Calu3 (cell line): ENCODE data around the gene CTAGE8. TPM values are rescaled to one million over a fixed set of nuclear protein-coding genes. Genes with fewer than 3 reads are reported as not detected.
"Not testable (repeated sequence)": the region's sequence is repeated elsewhere in the genome, so short reads cannot be mapped to it uniquely, and the experiment has no call there.

ENCODE experiments used
- Bru-seq: library from RNA; stranded (reverse); fragments of 400-500 nt; gene quantifications from one replicate; lab custom pipeline; 2021; lab: Mats Ljungman, UMichigan
- BruChase-seq, 2 experiments: library from RNA; stranded (reverse); fragments of 400-500 nt; gene quantifications; one replicate each; lab custom pipeline; 2021; lab: Mats Ljungman, UMichigan
- BruUV-seq: library from RNA; stranded (reverse); fragments of 400-500 nt; replicated peaks from 2 replicates; lab custom pipeline; 2021; lab: Mats Ljungman, UMichigan
- CTCF ChIA-PET: fragments of 300-600 bp; sonication (Branson Sonifier 250); formaldehyde crosslinking; loops from one replicate; lab custom pipeline; 2022; ENCODE audit warnings: antibody characterized with exemption; lab: Charles Lee
- DNase-seq: peaks from one replicate; pipeline ENCODE4 v3.0.0; 2022
- H3K27ac Mint-ChIP-seq: one replicate; pipeline ENCODE4 v1.8.0; 2022; ENCODE audit warnings: mixed read lengths; ENCODE audit not compliant: unreplicated experiment
- H3K27me3 Mint-ChIP-seq: one replicate; pipeline ENCODE4 v1.8.0; 2022; ENCODE audit warnings: mixed read lengths; ENCODE audit not compliant: unreplicated experiment
- H3K36me3 Mint-ChIP-seq: one replicate; pipeline ENCODE4 v1.8.0; 2022; ENCODE audit warnings: mild to moderate bottlenecking, moderate library complexity, mixed read lengths; ENCODE audit not compliant: insufficient read depth, unreplicated experiment
- H3K4me1 Mint-ChIP-seq: one replicate; pipeline ENCODE4 v1.8.0; 2022; ENCODE audit warnings: mild to moderate bottlenecking, low read depth, mixed read lengths; ENCODE audit not compliant: unreplicated experiment
- H3K4me3 Mint-ChIP-seq: one replicate; pipeline ENCODE4 v1.8.0; 2022; ENCODE audit warnings: mild to moderate bottlenecking, low read depth, moderate library complexity, mixed read lengths; ENCODE audit not compliant: unreplicated experiment
- H3K9me3 Mint-ChIP-seq: one replicate; pipeline ENCODE4 v1.8.0; 2022; ENCODE audit warnings: low read depth, mixed read lengths; ENCODE audit not compliant: unreplicated experiment
- intact Hi-C: fragments of 100-400 bp; cut with micrococcal nuclease; formaldehyde crosslinking; loops from one replicate; pipeline ENCODE4 v1.10.0; 2022; ENCODE audit not compliant: unreplicated experiment
- long read RNA-seq: library from polyadenylated mRNA; stranded (forward); transcript quantifications from one replicate; pipeline ENCODE4 v2.0.0, GENCODE V29; 2022
- total RNA-seq: library from RNA; stranded (reverse); gene quantifications from 2 replicates; pipeline ENCODE4 v1.2.3, GENCODE V29; 2022

Gene CTAGE8, protein sequence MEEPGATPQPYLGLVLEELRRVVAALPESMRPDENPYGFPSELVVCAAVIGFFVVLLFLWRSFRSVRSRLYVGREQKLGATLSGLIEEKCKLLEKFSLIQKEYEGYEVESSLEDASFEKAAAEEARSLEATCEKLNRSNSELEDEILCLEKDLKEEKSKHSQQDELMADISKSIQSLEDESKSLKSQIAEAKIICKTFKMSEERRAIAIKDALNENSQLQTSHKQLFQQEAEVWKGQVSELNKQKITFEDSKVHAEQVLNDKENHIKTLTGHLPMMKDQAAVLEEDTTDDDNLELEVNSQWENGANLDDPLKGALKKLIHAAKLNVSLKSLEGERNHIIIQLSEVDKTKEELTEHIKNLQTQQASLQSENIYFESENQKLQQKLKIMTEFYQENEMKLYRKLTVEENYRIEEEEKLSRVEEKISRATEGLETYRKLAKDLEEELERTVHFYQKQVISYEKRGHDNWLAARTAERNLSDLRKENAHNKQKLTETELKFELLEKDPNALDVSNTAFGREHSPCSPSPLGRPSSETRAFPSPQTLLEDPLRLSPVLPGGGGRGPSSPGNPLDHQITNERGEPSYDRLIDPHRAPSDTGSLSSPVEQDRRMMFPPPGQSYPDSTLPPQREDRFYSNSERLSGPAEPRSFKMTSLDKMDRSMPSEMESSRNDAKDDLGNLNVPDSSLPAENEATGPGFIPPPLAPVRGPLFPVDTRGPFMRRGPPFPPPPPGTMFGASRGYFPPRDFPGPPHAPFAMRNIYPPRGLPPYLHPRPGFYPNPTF
- total RNA-seq (3.9 and 4.3 TPM in 2 replicates), Bru-seq, nascent RNA (percentile 38 among the genes with signal in this experiment), BruChase-seq, experiment 1, labeled RNA remaining after a 6-hour chase (percentile 50 among the genes with signal in this experiment), BruChase-seq, experiment 2, labeled RNA remaining after a 2-hour chase (percentile 56 among the genes with signal in this experiment)
- long read RNA-seq: 0 reads

DNA sequence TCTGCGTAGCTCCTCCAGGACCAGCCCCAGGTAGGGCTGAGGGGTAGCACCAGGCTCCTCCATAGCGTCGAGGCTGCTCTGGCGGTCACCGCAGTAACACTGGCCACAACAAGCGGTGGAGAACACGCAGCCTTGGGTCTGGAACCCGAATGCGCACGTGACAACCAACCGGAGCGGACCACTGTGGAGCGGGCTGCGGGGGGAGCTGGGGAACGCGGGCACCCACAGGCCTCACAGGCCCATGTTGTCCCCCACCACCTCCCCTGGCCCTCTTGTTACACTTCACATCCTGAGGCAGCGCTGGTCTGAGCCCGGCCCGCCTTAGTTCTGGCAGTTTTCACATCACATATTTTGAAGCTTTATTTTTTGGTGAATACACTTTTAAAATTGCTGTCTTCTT lies at the start of gene CTAGE8:
CTAGE8 (minus strand) TSS at position 101 of the 400 bp plus-strand sequence; CDS start at position 63, 38 bp downstream.
- BruUV-seq, CTCF ChIA-PET, H3K9me3 Mint-ChIP-seq, H3K36me3 Mint-ChIP-seq, H3K27me3 Mint-ChIP-seq, H3K4me3 Mint-ChIP-seq, DNase-seq, intact Hi-C loops, H3K4me1 Mint-ChIP-seq, H3K27ac Mint-ChIP-seq: not testable (repeated sequence)

- DNase-seq, H3K4me3 Mint-ChIP-seq, H3K4me1 Mint-ChIP-seq, H3K27me3 Mint-ChIP-seq, H3K36me3 Mint-ChIP-seq, H3K27ac Mint-ChIP-seq, intact Hi-C loops, H3K9me3 Mint-ChIP-seq, BruUV-seq, CTCF ChIA-PET: not testable (repeated sequence)
Measured at GRCh38 chr7:144317537-144317936, 48.4 kb upstream of the CTAGE8 start.

- DNase-seq, H3K27ac Mint-ChIP-seq, CTCF ChIA-PET, H3K4me3 Mint-ChIP-seq, H3K36me3 Mint-ChIP-seq, BruUV-seq, intact Hi-C loops, H3K27me3 Mint-ChIP-seq, H3K4me1 Mint-ChIP-seq, H3K9me3 Mint-ChIP-seq: not testable (repeated sequence)
Measured at GRCh38 chr7:144311872-144312469, 42.9 kb upstream of the CTAGE8 start, which contains the start of gene OR2A1. Gene OR2A1, plus strand, starts transcription at chr7:144312419. Its CDS starts 5,706 bp downstream, at chr7:144318125.

DNA sequence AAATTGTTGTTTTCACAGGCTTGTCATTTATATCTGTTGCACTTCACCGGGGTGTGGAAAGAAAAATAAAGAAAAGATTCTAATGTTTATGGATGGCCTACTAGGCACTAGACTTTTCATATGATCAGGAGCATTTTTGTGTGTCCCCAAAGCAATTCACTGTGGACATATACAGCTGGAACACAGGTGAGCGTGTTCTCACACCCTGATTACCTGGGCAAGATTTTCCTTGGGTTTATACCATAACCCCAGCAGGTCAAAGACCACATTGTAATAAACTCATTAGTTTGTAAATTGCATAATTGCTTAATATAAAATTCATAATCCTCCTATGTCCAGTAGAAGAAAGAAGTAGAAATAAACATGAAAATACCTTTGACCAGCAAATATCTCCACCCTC lies 42.1 kb upstream of the CTAGE8 start:
- H3K27ac Mint-ChIP-seq, CTCF ChIA-PET, intact Hi-C loops, H3K4me3 Mint-ChIP-seq, BruUV-seq, H3K9me3 Mint-ChIP-seq, H3K27me3 Mint-ChIP-seq, H3K4me1 Mint-ChIP-seq, H3K36me3 Mint-ChIP-seq, DNase-seq: not testable (repeated sequence)

GRCh38 chr7:144309702-144310101 lies 40.6 kb upstream of the CTAGE8 start:
- H3K27ac Mint-ChIP-seq, BruUV-seq, DNase-seq, CTCF ChIA-PET, H3K4me3 Mint-ChIP-seq, H3K9me3 Mint-ChIP-seq, H3K27me3 Mint-ChIP-seq, H3K4me1 Mint-ChIP-seq, intact Hi-C loops, H3K36me3 Mint-ChIP-seq: not testable (repeated sequence)

DNA sequence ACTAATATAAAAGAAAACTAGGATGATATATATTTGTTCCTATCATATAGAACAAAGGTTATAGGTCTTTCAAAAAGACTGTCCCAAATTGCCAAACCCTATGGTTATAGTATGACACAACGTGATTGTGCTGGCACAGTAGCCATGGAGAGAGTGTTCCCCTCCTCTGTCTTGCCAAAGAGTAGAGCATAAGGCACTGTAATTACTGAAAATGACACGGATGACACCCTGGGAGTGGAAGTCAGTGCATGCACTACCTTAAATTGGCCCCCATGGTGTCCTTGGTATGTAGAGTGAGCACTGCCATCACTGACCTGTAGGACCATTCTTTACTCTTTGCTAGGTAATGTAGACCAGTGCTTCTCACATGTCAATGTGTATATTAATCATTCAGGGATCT lies 36.1 kb upstream of the CTAGE8 start:
- intact Hi-C loops, H3K27ac Mint-ChIP-seq, CTCF ChIA-PET, H3K9me3 Mint-ChIP-seq, H3K27me3 Mint-ChIP-seq, H3K4me3 Mint-ChIP-seq, H3K4me1 Mint-ChIP-seq, BruUV-seq, H3K36me3 Mint-ChIP-seq, DNase-seq: not testable (repeated sequence)

DNA sequence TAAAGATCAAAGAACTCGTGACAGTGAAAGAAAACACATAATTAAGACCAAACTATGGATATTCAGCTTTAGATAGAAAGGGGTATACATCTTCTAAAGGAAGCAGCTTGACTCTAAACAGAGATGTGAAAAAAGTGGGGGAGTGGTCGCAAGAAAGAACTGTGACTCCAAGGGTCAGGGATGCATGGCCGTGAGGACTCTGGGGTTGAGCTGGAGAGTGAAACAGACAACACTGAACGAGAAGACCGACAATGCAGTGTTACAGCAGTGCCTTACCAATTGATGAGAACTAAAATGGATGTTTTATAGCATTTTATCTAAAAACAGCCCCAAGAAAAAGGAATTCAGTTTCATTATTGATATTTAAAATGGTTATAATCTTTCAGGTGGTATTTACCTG lies 34.5 kb upstream of the CTAGE8 start:
- H3K27ac Mint-ChIP-seq, H3K4me1 Mint-ChIP-seq, H3K36me3 Mint-ChIP-seq, H3K4me3 Mint-ChIP-seq, H3K9me3 Mint-ChIP-seq, intact Hi-C loops, BruUV-seq, H3K27me3 Mint-ChIP-seq, DNase-seq, CTCF ChIA-PET: not testable (repeated sequence)

- H3K27me3 Mint-ChIP-seq, H3K27ac Mint-ChIP-seq, intact Hi-C loops, H3K36me3 Mint-ChIP-seq, BruUV-seq, CTCF ChIA-PET, H3K4me3 Mint-ChIP-seq, H3K9me3 Mint-ChIP-seq, DNase-seq, H3K4me1 Mint-ChIP-seq: not testable (repeated sequence)
Measured at GRCh38 chr7:144302578-144303303, 33.7 kb upstream of the CTAGE8 start.
